ENCODE results near the gene ERP44. TPM values are rescaled to one million over a fixed set of nuclear protein-coding genes. Genes with fewer than 3 reads are reported as not detected.

ERP44 gene
- total RNA-seq, 1 experiment from 2014 or later, result 9.4 TPM

DNA sequence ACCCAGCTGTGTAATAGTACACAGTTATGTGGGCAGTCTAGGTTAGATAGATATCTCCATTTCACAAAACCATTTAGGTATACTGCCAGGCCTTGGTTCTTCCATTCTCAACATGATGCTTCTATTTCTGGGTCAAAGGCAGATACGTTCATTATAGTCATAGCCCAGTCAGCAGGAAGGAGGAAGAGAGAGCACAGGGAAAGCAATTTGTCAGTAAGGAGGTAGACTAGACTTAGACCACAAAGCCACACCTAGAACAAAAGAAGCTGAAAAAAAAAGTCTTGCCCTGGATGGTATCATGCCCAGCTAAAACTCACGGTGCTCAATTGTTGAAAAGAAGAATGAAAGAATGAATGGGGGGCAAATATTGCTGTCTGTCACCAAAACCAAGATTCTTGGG is 7.8 kb upstream of the ERP44 start:
- POLR2A ChIA-PET, result no interaction called here

More for the DNA sequence above, 7.8 kb upstream of the ERP44 start:
- H3K79me2 ChIP-seq (ENCODE audit: insufficient read depth, low read length), result 0 out of 2 replicates have a peak, but pooled peaks cover 5% of the 10 kb centered on the region
- intact Hi-C loops (cut with micrococcal nuclease), result no loop called here
- H3K27me3 ChIP-seq (ENCODE audit: insufficient read depth, low read length), result no peaks in the 10 kb centered on the region
- DNase-seq (ENCODE audit: low read depth, low spot score) (no peak), ATAC-seq (no peak)
- no TSS peak for BruUV-seq (replicated peaks)
- ChIA-PET CTCF (no interaction called here), RAD21 (ENCODE audit: low non-redundant PET in 1 of 2, low total read pairs in 2 of 2, uncharacterized antibody in 2 of 2, unreplicated experiment in 2 of 2) (no interaction called here)
- H3K27ac ChIP-seq (ENCODE audit: low read depth, low read length), result no peak overlapping the region
- no peaks in the 10 kb centered on the region for H3K4me1 ChIP-seq (ENCODE audit: control insufficient read depth in 1 of 2, insufficient read depth in 2 of 2, low read length in 2 of 2)
- no peak overlapping the region for H2AFZ ChIP-seq (ENCODE audit: low read depth, low read length, poor library complexity, severe bottlenecking)
- H3K4me2 ChIP-seq (ENCODE audit: low read length), result no peak overlapping the region
- peaks cover 8 to 22% of the 10 kb centered on the region in 2 experiments; a peak in 3 of 4 replicates for H3K36me3 ChIP-seq (ENCODE audit: control insufficient read depth in 1 of 2, insufficient read depth in 2 of 2, low read length in 2 of 2)
- 0 out of 2 replicates have a peak, but pooled peaks cover 3% of the 10 kb centered on the region for H4K20me1 ChIP-seq (ENCODE audit: insufficient read depth)
- TF ChIP-seq SP1 (IDR thresholded peaks at IDR 0.05; ENCODE audit: low read depth) (no peak), ZNF274 (IDR thresholded peaks at IDR 0.05; ENCODE audit: low read depth, low read length) (no peak), JUND (IDR thresholded peaks at IDR 0.05) (no peak), TCF7L2 (IDR thresholded peaks at IDR 0.05; ENCODE audit: borderline replicate concordance, extremely low read depth, insufficient read depth, insufficient read length) (no peak), SRF (IDR thresholded peaks at IDR 0.05; ENCODE audit: low read depth) (no peak), SIN3A (IDR thresholded peaks at IDR 0.05; ENCODE audit: low read depth) (no peak), CEBPB (IDR thresholded peaks at IDR 0.05; ENCODE audit: low read depth) (no peak), EZH2 (IDR thresholded peaks at IDR 0.05) (no peak), POLR2A (IDR thresholded peaks at IDR 0.05; ENCODE audit: borderline replicate concordance, extremely low read depth, insufficient read depth, insufficient read length) (no peak), ELF1 (IDR thresholded peaks at IDR 0.05; ENCODE audit: borderline replicate concordance, low read depth) (no peak), RAD21 (IDR thresholded peaks at IDR 0.05; ENCODE audit: low read depth) (no peak), EGR1 (IDR thresholded peaks at IDR 0.05; ENCODE audit: low read depth) (no peak)
- TF ChIP-seq, protein P1, sequence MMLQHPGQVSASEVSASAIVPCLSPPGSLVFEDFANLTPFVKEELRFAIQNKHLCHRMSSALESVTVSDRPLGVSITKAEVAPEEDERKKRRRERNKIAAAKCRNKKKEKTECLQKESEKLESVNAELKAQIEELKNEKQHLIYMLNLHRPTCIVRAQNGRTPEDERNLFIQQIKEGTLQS (IDR thresholded peaks at IDR 0.05), result no peak
- TF ChIP-seq, protein P2, sequence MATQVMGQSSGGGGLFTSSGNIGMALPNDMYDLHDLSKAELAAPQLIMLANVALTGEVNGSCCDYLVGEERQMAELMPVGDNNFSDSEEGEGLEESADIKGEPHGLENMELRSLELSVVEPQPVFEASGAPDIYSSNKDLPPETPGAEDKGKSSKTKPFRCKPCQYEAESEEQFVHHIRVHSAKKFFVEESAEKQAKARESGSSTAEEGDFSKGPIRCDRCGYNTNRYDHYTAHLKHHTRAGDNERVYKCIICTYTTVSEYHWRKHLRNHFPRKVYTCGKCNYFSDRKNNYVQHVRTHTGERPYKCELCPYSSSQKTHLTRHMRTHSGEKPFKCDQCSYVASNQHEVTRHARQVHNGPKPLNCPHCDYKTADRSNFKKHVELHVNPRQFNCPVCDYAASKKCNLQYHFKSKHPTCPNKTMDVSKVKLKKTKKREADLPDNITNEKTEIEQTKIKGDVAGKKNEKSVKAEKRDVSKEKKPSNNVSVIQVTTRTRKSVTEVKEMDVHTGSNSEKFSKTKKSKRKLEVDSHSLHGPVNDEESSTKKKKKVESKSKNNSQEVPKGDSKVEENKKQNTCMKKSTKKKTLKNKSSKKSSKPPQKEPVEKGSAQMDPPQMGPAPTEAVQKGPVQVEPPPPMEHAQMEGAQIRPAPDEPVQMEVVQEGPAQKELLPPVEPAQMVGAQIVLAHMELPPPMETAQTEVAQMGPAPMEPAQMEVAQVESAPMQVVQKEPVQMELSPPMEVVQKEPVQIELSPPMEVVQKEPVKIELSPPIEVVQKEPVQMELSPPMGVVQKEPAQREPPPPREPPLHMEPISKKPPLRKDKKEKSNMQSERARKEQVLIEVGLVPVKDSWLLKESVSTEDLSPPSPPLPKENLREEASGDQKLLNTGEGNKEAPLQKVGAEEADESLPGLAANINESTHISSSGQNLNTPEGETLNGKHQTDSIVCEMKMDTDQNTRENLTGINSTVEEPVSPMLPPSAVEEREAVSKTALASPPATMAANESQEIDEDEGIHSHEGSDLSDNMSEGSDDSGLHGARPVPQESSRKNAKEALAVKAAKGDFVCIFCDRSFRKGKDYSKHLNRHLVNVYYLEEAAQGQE (IDR thresholded peaks at IDR 0.05; ENCODE audit: low read depth), result no peak
- TF ChIP-seq, protein P3, sequence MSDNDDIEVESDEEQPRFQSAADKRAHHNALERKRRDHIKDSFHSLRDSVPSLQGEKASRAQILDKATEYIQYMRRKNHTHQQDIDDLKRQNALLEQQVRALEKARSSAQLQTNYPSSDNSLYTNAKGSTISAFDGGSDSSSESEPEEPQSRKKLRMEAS (IDR thresholded peaks at IDR 0.05), result no peak
- TF ChIP-seq, protein P4, sequence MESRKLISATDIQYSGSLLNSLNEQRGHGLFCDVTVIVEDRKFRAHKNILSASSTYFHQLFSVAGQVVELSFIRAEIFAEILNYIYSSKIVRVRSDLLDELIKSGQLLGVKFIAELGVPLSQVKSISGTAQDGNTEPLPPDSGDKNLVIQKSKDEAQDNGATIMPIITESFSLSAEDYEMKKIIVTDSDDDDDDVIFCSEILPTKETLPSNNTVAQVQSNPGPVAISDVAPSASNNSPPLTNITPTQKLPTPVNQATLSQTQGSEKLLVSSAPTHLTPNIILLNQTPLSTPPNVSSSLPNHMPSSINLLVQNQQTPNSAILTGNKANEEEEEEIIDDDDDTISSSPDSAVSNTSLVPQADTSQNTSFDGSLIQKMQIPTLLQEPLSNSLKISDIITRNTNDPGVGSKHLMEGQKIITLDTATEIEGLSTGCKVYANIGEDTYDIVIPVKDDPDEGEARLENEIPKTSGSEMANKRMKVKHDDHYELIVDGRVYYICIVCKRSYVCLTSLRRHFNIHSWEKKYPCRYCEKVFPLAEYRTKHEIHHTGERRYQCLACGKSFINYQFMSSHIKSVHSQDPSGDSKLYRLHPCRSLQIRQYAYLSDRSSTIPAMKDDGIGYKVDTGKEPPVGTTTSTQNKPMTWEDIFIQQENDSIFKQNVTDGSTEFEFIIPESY (IDR thresholded peaks at IDR 0.05; ENCODE audit: extremely low read depth, insufficient replicate concordance, low read length), result no peak
- no peak overlapping the region for H3K9ac ChIP-seq (ENCODE audit: low read length)
- H3K9me3 ChIP-seq (ENCODE audit: control insufficient read depth in 1 of 2, insufficient read depth in 1 of 2, low read depth in 1 of 2, low read length in 2 of 2), result no peaks in the 10 kb centered on the region
- H3K9me2 ChIP-seq (ENCODE audit: insufficient read depth), result no peaks in the 10 kb centered on the region
- H3K4me3 ChIP-seq (replicated peaks in 1 of 2; ENCODE audit: low read depth in 1 of 2, low read length in 2 of 2), result no peak overlapping the region

Data from HCT116 (cell line).